ENCODE results near the gene ZNF516. TPM values are rescaled to one million over a fixed set of nuclear protein-coding genes. Genes with fewer than 3 reads are reported as not detected.

ZNF516 gene
- total RNA-seq, 1 experiment from 2014 or later: 25.5 TPM

DNA sequence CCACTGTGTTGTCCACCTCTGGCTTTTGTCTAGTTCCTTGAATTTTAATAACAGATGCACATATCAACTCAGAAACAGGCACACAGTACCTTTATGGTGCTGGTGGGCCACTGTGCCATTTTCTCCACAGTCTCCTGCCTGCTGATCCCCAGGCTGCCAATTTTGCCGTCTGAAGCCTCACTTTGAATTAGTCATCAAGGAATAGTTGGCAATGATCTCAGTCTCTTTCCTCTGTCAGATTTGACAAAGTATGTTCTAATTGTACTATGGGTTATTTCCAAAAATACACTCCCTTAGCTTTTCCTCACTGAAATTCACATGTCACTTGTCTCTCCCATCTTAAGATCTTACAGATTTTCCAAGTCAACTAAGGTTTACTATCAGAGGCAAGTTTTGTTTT lies 140.7 kb downstream of the ZNF516 start:
- no peak overlapping the region for H3K4me3 Mint-ChIP-seq (ENCODE audit: unreplicated experiment)
- Histone ChIP-seq H3K4me3 (ENCODE audit: low read depth, low read length) (no peak overlapping the region), H3K27me3 (replicated peaks; ENCODE audit: control insufficient read depth, insufficient read depth, low read length) (no peaks in the 10 kb centered on the region), H3K4me1 (no peaks in the 10 kb centered on the region), H3K36me3 (ENCODE audit: control insufficient read depth, insufficient read depth, low read length) (no peaks in the 10 kb centered on the region), H3K9me3 (no peaks in the 10 kb centered on the region)
- TF ChIP-seq, protein P1, sequence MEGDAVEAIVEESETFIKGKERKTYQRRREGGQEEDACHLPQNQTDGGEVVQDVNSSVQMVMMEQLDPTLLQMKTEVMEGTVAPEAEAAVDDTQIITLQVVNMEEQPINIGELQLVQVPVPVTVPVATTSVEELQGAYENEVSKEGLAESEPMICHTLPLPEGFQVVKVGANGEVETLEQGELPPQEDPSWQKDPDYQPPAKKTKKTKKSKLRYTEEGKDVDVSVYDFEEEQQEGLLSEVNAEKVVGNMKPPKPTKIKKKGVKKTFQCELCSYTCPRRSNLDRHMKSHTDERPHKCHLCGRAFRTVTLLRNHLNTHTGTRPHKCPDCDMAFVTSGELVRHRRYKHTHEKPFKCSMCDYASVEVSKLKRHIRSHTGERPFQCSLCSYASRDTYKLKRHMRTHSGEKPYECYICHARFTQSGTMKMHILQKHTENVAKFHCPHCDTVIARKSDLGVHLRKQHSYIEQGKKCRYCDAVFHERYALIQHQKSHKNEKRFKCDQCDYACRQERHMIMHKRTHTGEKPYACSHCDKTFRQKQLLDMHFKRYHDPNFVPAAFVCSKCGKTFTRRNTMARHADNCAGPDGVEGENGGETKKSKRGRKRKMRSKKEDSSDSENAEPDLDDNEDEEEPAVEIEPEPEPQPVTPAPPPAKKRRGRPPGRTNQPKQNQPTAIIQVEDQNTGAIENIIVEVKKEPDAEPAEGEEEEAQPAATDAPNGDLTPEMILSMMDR (IDR thresholded peaks at IDR 0.05; ENCODE audit: insufficient read depth in 1 of 2, low read depth in 1 of 2, low read length in 1 of 2, severe bottlenecking in 1 of 2, unreplicated experiment in 1 of 2): no peak
- no peak for DNase-seq
- peaks cover 1% of the 10 kb centered on the region for H3K4me1 Mint-ChIP-seq (ENCODE audit: low read depth, unreplicated experiment)
- intact Hi-C loops (cut with micrococcal nuclease; ENCODE audit: unreplicated experiment): no loop called here
- ChIA-PET CTCF (no interaction called here), POLR2A (no interaction called here)
- H3K9me3 Mint-ChIP-seq (ENCODE audit: unreplicated experiment): no peaks in the 10 kb centered on the region
- no TSS peak for BruUV-seq (replicated peaks)
- peaks cover 2% of the 10 kb centered on the region for H3K27me3 Mint-ChIP-seq (ENCODE audit: insufficient read depth, unreplicated experiment)
- H3K36me3 Mint-ChIP-seq (ENCODE audit: insufficient read depth, unreplicated experiment): peaks cover 12% of the 10 kb centered on the region
- no peak overlapping the region for H3K27ac Mint-ChIP-seq (ENCODE audit: unreplicated experiment)

DNA sequence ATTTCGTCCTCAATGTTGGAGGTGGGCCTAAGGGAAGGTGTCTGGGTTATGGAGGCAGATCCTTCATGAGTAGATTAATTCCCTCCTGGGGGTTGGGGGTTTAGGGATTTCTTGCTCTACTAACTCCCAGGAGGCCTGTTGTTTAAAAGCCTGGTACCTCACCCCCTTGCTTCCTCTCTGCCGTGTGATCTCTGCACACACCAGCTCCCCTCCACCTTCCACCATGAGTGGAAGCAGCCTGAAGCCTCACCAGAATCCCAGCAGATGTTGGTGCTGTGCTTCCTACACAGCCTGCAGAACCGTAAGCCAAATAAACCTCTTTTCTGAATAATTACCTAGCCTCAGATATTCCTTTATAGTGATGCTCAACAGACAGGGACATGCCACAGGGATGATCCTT lies 141.5 kb downstream of the ZNF516 start:
- POLR2A ChIA-PET: no interaction called here
- TF ChIP-seq, protein P1 (IDR thresholded peaks at IDR 0.05; ENCODE audit: insufficient read depth in 1 of 2, low read depth in 1 of 2, low read length in 1 of 2, severe bottlenecking in 1 of 2, unreplicated experiment in 1 of 2): no peak
- no TSS peak for BruUV-seq (replicated peaks)
- Mint-ChIP-seq H3K4me1 (ENCODE audit: low read depth, unreplicated experiment) (peaks cover 8% of the 10 kb centered on the region), H3K9me3 (ENCODE audit: unreplicated experiment) (no peaks in the 10 kb centered on the region), H3K36me3 (ENCODE audit: insufficient read depth, unreplicated experiment) (peaks cover 9% of the 10 kb centered on the region), H3K4me3 (ENCODE audit: unreplicated experiment) (no peak overlapping the region), H3K27me3 (ENCODE audit: insufficient read depth, unreplicated experiment) (peaks cover 5% of the 10 kb centered on the region), H3K27ac (ENCODE audit: unreplicated experiment) (no peak overlapping the region)
- Histone ChIP-seq H3K4me1 (no peaks in the 10 kb centered on the region), H3K27me3 (replicated peaks; ENCODE audit: control insufficient read depth, insufficient read depth, low read length) (no peaks in the 10 kb centered on the region), H3K9me3 (no peaks in the 10 kb centered on the region), H3K4me3 (ENCODE audit: low read depth, low read length) (no peak overlapping the region), H3K36me3 (ENCODE audit: control insufficient read depth, insufficient read depth, low read length) (no peaks in the 10 kb centered on the region)
- no peak for DNase-seq
- intact Hi-C loops (cut with micrococcal nuclease; ENCODE audit: unreplicated experiment): no loop called here
- CTCF ChIA-PET: no interaction called here

DNA sequence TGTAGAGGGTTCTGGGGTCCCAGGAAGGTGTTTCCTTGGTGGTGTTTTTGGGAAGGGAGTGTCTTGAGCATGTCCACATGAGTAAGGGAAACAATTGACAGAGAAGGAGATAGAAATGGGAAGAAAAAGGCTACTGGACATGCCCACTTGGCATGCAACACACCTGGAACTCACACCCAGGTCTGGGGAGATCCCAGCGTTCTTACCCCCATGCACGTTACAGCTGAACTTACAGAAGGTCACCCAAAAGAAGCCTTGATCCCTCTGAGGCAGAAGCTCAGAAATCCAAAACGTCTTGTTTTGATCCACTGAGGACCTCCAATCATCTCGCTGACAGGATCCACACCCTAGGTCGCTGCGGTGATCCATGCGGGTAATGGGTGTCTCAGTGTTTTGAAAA lies 142.0 kb downstream of the ZNF516 start:
- no peaks in the 10 kb centered on the region for H3K9me3 Mint-ChIP-seq (ENCODE audit: unreplicated experiment)
- intact Hi-C loops (cut with micrococcal nuclease; ENCODE audit: unreplicated experiment): no loop called here
- no TSS peak for BruUV-seq (replicated peaks)

More for the DNA sequence above, 142.0 kb downstream of the ZNF516 start:
- POLR2A ChIA-PET: no interaction called here
- TF ChIP-seq, protein P1 (IDR thresholded peaks at IDR 0.05; ENCODE audit: insufficient read depth in 1 of 2, low read depth in 1 of 2, low read length in 1 of 2, severe bottlenecking in 1 of 2, unreplicated experiment in 1 of 2): no peak
- peaks cover 8% of the 10 kb centered on the region for H3K4me1 Mint-ChIP-seq (ENCODE audit: low read depth, unreplicated experiment)
- Histone ChIP-seq H3K27me3 (replicated peaks; ENCODE audit: control insufficient read depth, insufficient read depth, low read length) (no peaks in the 10 kb centered on the region), H3K9me3 (no peaks in the 10 kb centered on the region), H3K4me3 (ENCODE audit: low read depth, low read length) (no peak overlapping the region), H3K36me3 (ENCODE audit: control insufficient read depth, insufficient read depth, low read length) (no peaks in the 10 kb centered on the region), H3K4me1 (no peaks in the 10 kb centered on the region)
- peaks cover 10% of the 10 kb centered on the region for H3K36me3 Mint-ChIP-seq (ENCODE audit: insufficient read depth, unreplicated experiment)
- no peak overlapping the region for H3K27ac Mint-ChIP-seq (ENCODE audit: unreplicated experiment)
- CTCF ChIA-PET: no interaction called here
- no peak for DNase-seq
- H3K27me3 Mint-ChIP-seq (ENCODE audit: insufficient read depth, unreplicated experiment): peaks cover 5% of the 10 kb centered on the region
- H3K4me3 Mint-ChIP-seq (ENCODE audit: unreplicated experiment): no peak overlapping the region

All from Caco-2 (cell line).